Measurements from ENCODE around the gene HSF2BP. TPM values are rescaled to one million over a fixed set of nuclear protein-coding genes. Genes with fewer than 3 reads are reported as not detected.

Gene HSF2BP
- total and polyA plus RNA-seq, 2 of the 8 experiments (the other 6 are each of a cell fraction or from before 2014, with no cell fraction given): 0.51 to 0.93 TPM

DNA sequence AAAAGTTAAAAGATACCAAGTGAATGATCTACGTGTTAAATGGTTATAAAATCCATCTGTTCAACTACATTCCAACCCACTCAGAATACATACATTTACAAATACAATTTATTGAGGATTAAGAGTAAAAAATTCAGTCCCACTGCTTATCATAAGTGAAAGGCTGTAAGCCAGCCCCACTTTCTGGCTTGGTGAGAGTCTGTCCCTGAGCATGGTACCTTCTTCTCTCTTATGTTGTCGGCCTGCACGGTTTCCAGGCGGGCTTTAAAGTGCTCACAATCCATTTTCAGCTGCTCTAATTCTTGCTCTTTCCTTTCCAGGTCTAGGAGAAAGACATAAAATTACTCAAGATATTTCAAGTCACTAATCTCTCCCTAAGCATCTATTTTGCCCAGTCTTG is 15.2 kb downstream of the HSF2BP start (continued):
- TF ChIP-seq, protein P1, sequence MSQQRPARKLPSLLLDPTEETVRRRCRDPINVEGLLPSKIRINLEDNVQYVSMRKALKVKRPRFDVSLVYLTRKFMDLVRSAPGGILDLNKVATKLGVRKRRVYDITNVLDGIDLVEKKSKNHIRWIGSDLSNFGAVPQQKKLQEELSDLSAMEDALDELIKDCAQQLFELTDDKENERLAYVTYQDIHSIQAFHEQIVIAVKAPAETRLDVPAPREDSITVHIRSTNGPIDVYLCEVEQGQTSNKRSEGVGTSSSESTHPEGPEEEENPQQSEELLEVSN (IDR thresholded peaks at IDR 0.05): no peak
- TF ChIP-seq KDM4A (IDR thresholded peaks at IDR 0.05; ENCODE audit: low read depth, low read length, severe bottlenecking) (no peak), GTF2F1 (IDR thresholded peaks at IDR 0.05; ENCODE audit: borderline replicate concordance, low read depth, low read length) (no peak), CREB1 (IDR thresholded peaks at IDR 0.05) (no peak)
